Sigmoid colon (tissue), 7 donors: ENCODE results near the gene DVL3. TPM values are rescaled to one million over a fixed set of nuclear protein-coding genes. Genes with fewer than 3 reads are reported as not detected.

Experiments
- DNase-seq: peaks from one replicate; pipeline ENCODE4 v3.0.0-alpha.2; 2019
- H3K27ac ChIP-seq, 4 donors: fragments of 200-600 bp; sonication (generic); one replicate each; pipeline ENCODE4 v1.5.1; 2016 to 2019; ENCODE audit warnings: mild to moderate bottlenecking in 1 of 4
- H3K27me3 ChIP-seq, 3 donors: fragments of 200-600 bp; sonication (generic); one replicate each; pipeline ENCODE4 v1.5.1; 2019; ENCODE audit warnings: mild to moderate bottlenecking in 1 of 3
- H3K36me3 ChIP-seq, 4 donors: fragments of 200-600 bp; sonication (generic); one replicate each; pipeline ENCODE4 v1.5.1; 2016 to 2019
- H3K4me1 ChIP-seq, 4 donors: fragments of 200-600 bp; sonication (generic); one replicate each; pipeline ENCODE4 v1.5.1; 2017 to 2019
- H3K4me3 ChIP-seq, 4 donors: fragments of 200-600 bp; sonication (generic); one replicate each; pipeline ENCODE4 v1.5.1; 2017 to 2019; ENCODE audit warnings: mild to moderate bottlenecking in 2 of 4, moderate library complexity in 1 of 4
- H3K9me3 ChIP-seq, 4 donors: fragments of 200-600 bp in 3 of 4; sonication (generic) in 3 of 4; one replicate each; pipeline versions ENCODE4 v1.5.1 to v1.6.1; 2013 to 2019
- EP300 ChIP-seq, 4 donors: sonication (generic); formaldehyde crosslinking; IDR thresholded peaks; one replicate each; pipeline ENCODE4 v1.6.1; 2017; ENCODE audit warnings: antibody characterized with exemption in 4 of 4
- POLR2A ChIP-seq, 2 donors: fragments of 450-650 bp; IDR thresholded peaks; one replicate each; pipeline ENCODE4 v1.6.1; 2016; ENCODE audit warnings: antibody characterized with exemption in 2 of 2, mild to moderate bottlenecking in 2 of 2, moderate library complexity in 2 of 2
- POLR2AphosphoS5 ChIP-seq, 4 donors: sonication (generic); formaldehyde crosslinking; IDR thresholded peaks; one replicate each; pipeline ENCODE4 v1.6.1; 2017; ENCODE audit warnings: antibody characterized with exemption in 4 of 4
- WGBS, 2 donors: extraction: QIAGEN DNeasy Blood & Tissue Kit; methylation state at CpG; one replicate each; pipeline ENCODE4 v1.1.7; 2013; 5-methylcytosine and 5-hydroxymethylcytosine counted together
- intact Hi-C: fragments of 100-400 bp; cut with DNase I; formaldehyde crosslinking; loops from one replicate; pipeline ENCODE4 v1.15.1; 2023
- polyA plus RNA-seq, 3 donors: library from polyadenylated mRNA; stranded (reverse); fragments of 200-250 nt; gene quantifications; one replicate each; pipeline ENCODE4 v1.2.3, GENCODE V29; 2013
- total RNA-seq, 4 donors: library from RNA; depleted of rRNA; stranded (reverse); fragments of >200 nt; gene quantifications; one replicate each; pipeline ENCODE4 v1.1.0, GENCODE V29; 2016
- TF ChIP-seq, protein P1 (sequence below), 4 experiments: fragments of 450-650 bp in 3 of 4; fragments of 200-600 bp in 1 of 4; IDR thresholded peaks; one replicate each; pipeline ENCODE4 v1.5.1; 2016 to 2019; ENCODE audit warnings: antibody characterized with exemption in 4 of 4, mild to moderate bottlenecking in 3 of 4, moderate library complexity in 2 of 4
- donor health status: healthy with polysubstance abuse.
- donor health status: Bipolar disorder and iron deficiency.
- donor health status: healthy.

Gene DVL3
- total and polyA plus RNA-seq, 7 donors: 15.0 to 71.2 (median 40.8) TPM

DNA sequence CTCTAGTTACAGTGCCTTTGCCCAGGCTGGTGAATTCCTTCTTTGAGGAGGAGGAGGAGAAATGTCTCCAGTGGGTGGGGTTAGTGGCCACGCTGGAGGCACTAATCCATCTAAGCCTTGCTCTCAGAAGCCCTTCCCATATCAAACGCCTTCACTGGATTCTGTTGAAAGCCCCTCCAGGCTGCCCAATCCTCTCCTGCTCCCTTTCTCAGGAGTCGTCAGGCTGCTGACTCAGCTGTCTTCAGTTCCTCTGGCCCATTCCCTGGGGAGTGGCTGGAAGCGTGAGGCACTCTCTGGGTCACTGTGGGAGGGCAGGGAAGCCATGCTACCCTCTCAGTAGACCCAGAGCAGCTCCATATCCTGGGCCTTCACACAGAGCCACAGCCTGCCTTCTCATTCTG is 22.2 kb downstream of the DVL3 start:
- no peaks in the 10 kb centered on the region for H3K27me3 ChIP-seq
- WGBS, 2 donors: 56 to 80% methylated on average over 4 of the region's 4 CpGs
- H3K4me1 ChIP-seq: peaks cover 0 to 51% (median 38%) of the 10 kb centered on the region in 4 donors
- peak overlapping the region; percentile 93 to 98 (median 96) for H3K27ac ChIP-seq
- no peaks in the 10 kb centered on the region for H3K9me3 ChIP-seq
- peak overlapping the region in 2 of 4 donors; percentile 87 to 96 for H3K4me3 ChIP-seq
- TF ChIP-seq EP300 (IDR thresholded peaks at IDR 0.05): no peak
- TF ChIP-seq, protein P1, sequence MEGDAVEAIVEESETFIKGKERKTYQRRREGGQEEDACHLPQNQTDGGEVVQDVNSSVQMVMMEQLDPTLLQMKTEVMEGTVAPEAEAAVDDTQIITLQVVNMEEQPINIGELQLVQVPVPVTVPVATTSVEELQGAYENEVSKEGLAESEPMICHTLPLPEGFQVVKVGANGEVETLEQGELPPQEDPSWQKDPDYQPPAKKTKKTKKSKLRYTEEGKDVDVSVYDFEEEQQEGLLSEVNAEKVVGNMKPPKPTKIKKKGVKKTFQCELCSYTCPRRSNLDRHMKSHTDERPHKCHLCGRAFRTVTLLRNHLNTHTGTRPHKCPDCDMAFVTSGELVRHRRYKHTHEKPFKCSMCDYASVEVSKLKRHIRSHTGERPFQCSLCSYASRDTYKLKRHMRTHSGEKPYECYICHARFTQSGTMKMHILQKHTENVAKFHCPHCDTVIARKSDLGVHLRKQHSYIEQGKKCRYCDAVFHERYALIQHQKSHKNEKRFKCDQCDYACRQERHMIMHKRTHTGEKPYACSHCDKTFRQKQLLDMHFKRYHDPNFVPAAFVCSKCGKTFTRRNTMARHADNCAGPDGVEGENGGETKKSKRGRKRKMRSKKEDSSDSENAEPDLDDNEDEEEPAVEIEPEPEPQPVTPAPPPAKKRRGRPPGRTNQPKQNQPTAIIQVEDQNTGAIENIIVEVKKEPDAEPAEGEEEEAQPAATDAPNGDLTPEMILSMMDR (IDR thresholded peaks at IDR 0.05): no peak
- no peak for TF ChIP-seq POLR2AphosphoS5 (IDR thresholded peaks at IDR 0.05)
- no peak for TF ChIP-seq POLR2A (IDR thresholded peaks at IDR 0.05)
- intact Hi-C loops: no loop called here
- DNase-seq: no peak
- peaks cover 28 to 59% (median 50%) of the 10 kb centered on the region in 4 donors for H3K36me3 ChIP-seq

DNA sequence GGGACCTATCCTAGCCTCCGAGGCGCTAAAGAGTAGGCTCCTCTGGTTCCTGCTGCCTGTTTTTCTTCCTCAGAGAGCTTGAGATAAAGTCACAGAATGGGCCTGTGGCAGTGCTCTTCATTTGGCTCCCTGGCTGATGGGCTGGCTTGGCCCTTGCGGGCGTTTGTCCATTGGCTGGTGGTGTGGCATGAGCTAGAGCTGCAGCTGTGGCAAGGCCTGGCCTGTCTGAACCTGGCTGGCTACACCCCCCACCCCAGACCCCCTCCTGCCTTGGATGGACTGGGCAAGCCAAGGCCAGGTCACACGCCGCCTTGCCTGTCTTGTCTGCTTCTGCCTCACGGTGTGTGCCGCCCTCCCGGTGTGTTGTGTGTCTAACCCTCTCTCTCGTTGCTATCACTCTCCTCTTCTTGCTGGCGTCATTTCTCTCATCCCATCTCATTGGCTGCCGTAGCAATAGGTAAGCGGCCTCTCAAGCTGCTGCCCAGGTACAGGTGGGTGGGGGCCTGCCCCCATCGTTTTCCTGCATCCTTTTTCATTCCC is 22.7 kb downstream of the DVL3 start:
- Histone ChIP-seq H3K27ac (peak overlapping the region in 3 of 4 donors; percentile 93 to 98 (median 97)), H3K4me1 (peaks cover 0 to 51% (median 38%) of the 10 kb centered on the region in 4 donors), H3K36me3 (peaks cover 33 to 61% (median 55%) of the 10 kb centered on the region in 4 donors), H3K27me3 (no peaks in the 10 kb centered on the region), H3K4me3 (no peak overlapping the region), H3K9me3 (no peaks in the 10 kb centered on the region)
- WGBS, 2 donors: 93 to 95% methylated on average over 14 of the region's 14 CpGs
- no peak for TF ChIP-seq EP300 (IDR thresholded peaks at IDR 0.05)
- DNase-seq: no peak
- intact Hi-C loops: no loop called here

DNA sequence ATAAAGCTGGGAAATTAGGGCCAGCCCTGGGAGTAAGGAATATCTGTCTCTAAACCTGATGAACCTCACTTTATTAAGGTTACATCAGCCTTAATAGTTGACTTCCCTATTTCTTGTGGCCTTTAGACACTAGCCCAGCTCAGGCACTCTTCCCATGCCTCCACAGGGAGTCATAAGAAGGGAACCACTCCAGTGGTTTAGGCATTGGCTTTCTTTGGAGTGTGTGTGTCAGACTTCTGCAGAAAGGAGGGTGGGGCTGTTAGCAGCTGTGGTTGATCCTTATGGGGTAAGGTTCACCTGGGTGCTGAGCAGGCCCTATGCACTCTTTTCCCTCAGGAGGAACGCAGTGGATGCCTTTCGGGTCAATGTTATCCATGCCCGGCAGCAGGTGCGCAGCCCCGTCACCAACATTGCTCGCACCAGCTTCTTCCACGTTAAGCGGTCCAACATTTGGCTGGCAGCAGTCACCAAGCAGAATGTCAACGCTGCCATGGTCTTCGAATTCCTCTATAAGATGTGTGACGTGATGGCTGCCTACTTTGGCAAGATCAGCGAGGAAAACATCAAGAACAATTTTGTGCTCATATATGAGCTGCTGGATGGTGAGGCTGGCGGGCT is 23.5 kb downstream of the DVL3 start:
- H3K9me3 ChIP-seq: no peaks in the 10 kb centered on the region
- H3K27ac ChIP-seq: no peak overlapping the region
- no peak overlapping the region for H3K4me3 ChIP-seq
- no peak for TF ChIP-seq POLR2A (IDR thresholded peaks at IDR 0.05)
- TF ChIP-seq, protein P1 (IDR thresholded peaks at IDR 0.05): no peak
- no peak for TF ChIP-seq POLR2AphosphoS5 (IDR thresholded peaks at IDR 0.05)
- no peak for TF ChIP-seq EP300 (IDR thresholded peaks at IDR 0.05)
- peaks cover 40 to 69% (median 63%) of the 10 kb centered on the region in 4 donors for H3K36me3 ChIP-seq
- H3K27me3 ChIP-seq: no peaks in the 10 kb centered on the region
- peak; percentile 38 for DNase-seq
- peaks cover 0 to 48% (median 36%) of the 10 kb centered on the region in 4 donors for H3K4me1 ChIP-seq
- 95 to 96% methylated on average over 13 of the region's 13 CpGs for WGBS, 2 donors
- intact Hi-C loops: no loop called here

DNA sequence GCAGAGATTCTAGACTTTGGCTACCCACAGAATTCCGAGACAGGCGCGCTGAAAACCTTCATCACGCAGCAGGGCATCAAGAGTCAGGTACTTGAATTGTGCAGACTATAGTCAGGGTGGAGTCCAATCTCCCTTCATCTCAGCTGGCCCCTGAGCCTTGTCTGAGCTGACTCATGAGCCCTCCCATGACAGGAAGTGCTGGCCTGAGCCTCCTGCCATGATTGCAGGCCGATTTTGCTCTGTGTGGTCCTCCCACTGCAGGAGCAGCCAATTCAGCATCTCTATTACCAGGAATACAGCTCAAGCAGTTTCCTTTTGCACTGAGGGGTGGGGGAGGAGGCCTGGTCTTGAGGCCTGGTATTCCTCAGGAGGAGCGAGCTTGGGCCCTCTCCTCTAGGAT is 25.0 kb downstream of the DVL3 start:
- H3K4me1 ChIP-seq: peaks cover 0 to 46% (median 30%) of the 10 kb centered on the region in 4 donors
- no peak overlapping the region for H3K4me3 ChIP-seq
- DNase-seq: no peak
- 87 to 90% methylated on average over 6 of the region's 6 CpGs for WGBS, 2 donors
- H3K27me3 ChIP-seq: no peaks in the 10 kb centered on the region
- intact Hi-C loops: no loop called here
- no peak overlapping the region for H3K27ac ChIP-seq
- TF ChIP-seq, protein P1 (IDR thresholded peaks at IDR 0.05): no peak
- TF ChIP-seq POLR2A (IDR thresholded peaks at IDR 0.05): no peak
- no peak for TF ChIP-seq POLR2AphosphoS5 (IDR thresholded peaks at IDR 0.05)
- no peak for TF ChIP-seq EP300 (IDR thresholded peaks at IDR 0.05)
- peaks cover 48 to 82% (median 70%) of the 10 kb centered on the region in 4 donors for H3K36me3 ChIP-seq
- no peaks in the 10 kb centered on the region for H3K9me3 ChIP-seq

DNA sequence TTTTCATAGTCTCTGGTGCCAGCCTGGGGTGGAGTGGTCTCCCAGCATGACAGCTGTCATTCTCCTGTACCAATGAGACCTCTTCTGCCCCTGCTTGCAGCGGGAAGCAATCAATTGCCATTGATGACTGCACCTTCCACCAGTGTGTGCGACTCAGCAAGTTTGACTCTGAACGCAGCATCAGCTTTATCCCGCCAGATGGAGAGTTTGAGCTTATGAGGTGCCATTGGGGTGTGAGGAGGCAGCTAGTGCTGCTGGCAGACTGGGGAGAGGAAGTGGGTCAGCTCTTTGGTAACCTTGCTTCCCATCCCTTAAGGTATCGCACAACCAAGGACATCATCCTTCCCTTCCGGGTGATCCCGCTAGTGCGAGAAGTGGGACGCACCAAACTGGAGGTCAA is 26.4 kb downstream of the DVL3 start:
- Histone ChIP-seq H3K4me3 (no peak overlapping the region), H3K27me3 (no peaks in the 10 kb centered on the region), H3K4me1 (peaks cover 0 to 42% (median 24%) of the 10 kb centered on the region in 4 donors), H3K9me3 (no peaks in the 10 kb centered on the region), H3K36me3 (peaks cover 48 to 82% (median 70%) of the 10 kb centered on the region in 4 donors), H3K27ac (no peak overlapping the region)
- intact Hi-C loops: no loop called here
- WGBS, 2 donors: 96 to 98% methylated on average over 9 of the region's 9 CpGs
- TF ChIP-seq POLR2A (IDR thresholded peaks at IDR 0.05): no peak
- TF ChIP-seq, protein P1 (IDR thresholded peaks at IDR 0.05): no peak
- TF ChIP-seq POLR2AphosphoS5 (IDR thresholded peaks at IDR 0.05): no peak
- TF ChIP-seq EP300 (IDR thresholded peaks at IDR 0.05): no peak
- no peak for DNase-seq
